Lower leg skin (tissue), 4 donors: ENCODE data around the gene SSH2. TPM values are rescaled to one million over a fixed set of nuclear protein-coding genes. Genes with fewer than 3 reads are reported as not detected.
A peak's percentile ranks its signal among the peaks of the same experiment; 100 is the strongest.

Experiments
- DNase-seq, 2 donors: peaks; one replicate each; pipeline ENCODE4 v3.0.0-alpha.2; 2019; ENCODE audit warnings: low spot score in 2 of 2
- H3K4me3 ChIP-seq: fragments of 200-600 bp; sonication (generic); 2 replicates; pipeline ENCODE4 v1.5.1; 2017; ENCODE audit warnings: mild to moderate bottlenecking, low read depth; ENCODE audit not compliant: poor library complexity, severe bottlenecking
- CTCF ChIP-seq, 3 donors: fragments of 450-650 bp; IDR thresholded peaks; one replicate each; pipeline ENCODE4 v1.5.1; 2016; ENCODE audit warnings: antibody characterized with exemption in 3 of 3, mild to moderate bottlenecking in 3 of 3, moderate library complexity in 2 of 3
- POLR2A ChIP-seq, 2 donors: fragments of 450-650 bp; IDR thresholded peaks; one replicate each; pipeline ENCODE4 v1.6.1; 2016 to 2017; ENCODE audit warnings: antibody characterized with exemption in 2 of 2, mild to moderate bottlenecking in 1 of 2, moderate library complexity in 1 of 2
- WGBS, 2 donors: methylation state at CpG; one replicate each; pipeline ENCODE4 v1.1.5; 2018; 5-methylcytosine and 5-hydroxymethylcytosine counted together
- intact Hi-C: fragments of 100-400 bp; cut with DNase I; formaldehyde crosslinking; loops from one replicate; pipeline ENCODE4 v1.15.0; 2023; ENCODE audit warnings: low total_unique reads
- total RNA-seq, 4 donors: library from RNA; depleted of rRNA; stranded (reverse); fragments of >200 nt; gene quantifications; one replicate each; pipeline ENCODE4 v1.1.0, GENCODE V29; 2016

Gene SSH2
- total RNA-seq, 4 donors from 2014 or later, result 10.0 to 20.3 (median 15.3) TPM

- no peak for TF ChIP-seq POLR2A (IDR thresholded peaks at IDR 0.05)
- TF ChIP-seq CTCF (IDR thresholded peaks at IDR 0.05), result no peak
- peak in 1 of 2 donors; percentile 14 for DNase-seq
- intact Hi-C loops, result loop anchor here (5.0 kb wide), 1 partner anchor 35 kb away; no protein-coding TSS in a partner anchor
- WGBS, 2 donors, result 55 to 70% methylated on average over 18 to 22 of the region's 22 CpGs
- H3K4me3 ChIP-seq, result no peak overlapping the region
Measured at GRCh38 chr17:29577385-29578211, 352.4 kb downstream of the SSH2 start.

GRCh38 chr17:29577001-29577370, 353.0 kb downstream of the SSH2 start:
- WGBS, 2 donors, result 97% methylated on average over 9 of the region's 9 CpGs
- TF ChIP-seq CTCF (IDR thresholded peaks at IDR 0.05) (no peak), POLR2A (IDR thresholded peaks at IDR 0.05) (no peak)
- DNase-seq, result no peak
- intact Hi-C loops, result loop anchor here (5.0 kb wide), 1 partner anchor 35 kb away; no protein-coding TSS in a partner anchor
- H3K4me3 ChIP-seq, result no peak overlapping the region

- intact Hi-C loops, result loop anchor here (5.0 kb wide), 1 partner anchor 36 kb away; no protein-coding TSS in a partner anchor
- WGBS, 2 donors, result 92 to 93% methylated on average over 16 to 26 of the region's 37 CpGs
- no peak for DNase-seq
- H3K4me3 ChIP-seq, result no peak overlapping the region
- no peak for TF ChIP-seq CTCF (IDR thresholded peaks at IDR 0.05)
- no peak for TF ChIP-seq POLR2A (IDR thresholded peaks at IDR 0.05)
Measured at GRCh38 chr17:29576214-29577000, 353.6 kb downstream of the SSH2 start.

Other genes starting within 250 kb of the SSH2 start
- 1 to 10 TPM in 1 of 4 donors, under 1 TPM in 3; 0.46 to 1.0 (median 0.68) TPM for gene EFCAB5, start 11.4 kb upstream of the SSH2 start, total RNA-seq
- 10 to 100 TPM in 3 of 4 donors, 1 to 10 TPM in 1; 7.4 to 23.8 (median 17.8) TPM for gene NSRP1, start 186.6 kb upstream of the SSH2 start, total RNA-seq